Gastrocnemius medialis (tissue), 4 donors: ENCODE results near the gene GPR55.

Source experiments
- CTCF ChIP-seq, 5 experiments: fragments of 450-650 bp in 3 of 5; fragments of 200-600 bp in 2 of 5; sonication (generic) in 2 of 5; IDR thresholded peaks in 4 of 5; conservative IDR thresholded peaks in 1 of 5; 1 replicate in 4 of 5; 2 replicates in 1 of 5; pipeline ENCODE4 v1.5.1; 2016 to 2019; ENCODE audit warnings: antibody characterized with exemption in 5 of 5, mild to moderate bottlenecking in 3 of 5, moderate library complexity in 3 of 5
- POLR2A ChIP-seq, 2 donors: fragments of 450-650 bp; IDR thresholded peaks; one replicate each; pipeline ENCODE4 v1.6.1; 2017; ENCODE audit warnings: antibody characterized with exemption in 2 of 2, mild to moderate bottlenecking in 2 of 2, moderate library complexity in 2 of 2

GRCh38 chr2:230881840-230882239, 43.2 kb downstream of the GPR55 start:
- TF ChIP-seq CTCF (IDR thresholded peaks at IDR 0.05 in 4 of 5, conservative IDR thresholded peaks at IDR 0.05 in 1 of 5) (no peak), POLR2A (IDR thresholded peaks at IDR 0.05) (no peak)
